Neuronal stem cell (in vitro differentiated cells): ENCODE data around the gene MUC6.

Experiments used
- DNase-seq: peaks from one replicate; pipeline ENCODE4 v3.0.0-alpha.2; 2013; ENCODE audit warnings: low spot score
- H2AFZ ChIP-seq: one replicate; pipeline ENCODE4 v1.6.1; 2013; ENCODE audit warnings: mild to moderate bottlenecking, low read length, inconsistent platforms
- H2AK5ac ChIP-seq: 2 replicates; pipeline ENCODE4 v1.6.1; 2013; ENCODE audit warnings: low read depth, mild to moderate bottlenecking, inconsistent platforms, low read length, moderate library complexity, mixed read lengths
- H2BK120ac ChIP-seq: 2 replicates; pipeline ENCODE4 v1.6.1; 2013; ENCODE audit warnings: low read depth, mild to moderate bottlenecking, inconsistent platforms, low read length, moderate library complexity, mixed read lengths
- H2BK12ac ChIP-seq: one replicate; pipeline ENCODE4 v1.6.1; 2013; ENCODE audit warnings: low read length, inconsistent platforms
- H2BK15ac ChIP-seq: 2 replicates; pipeline ENCODE4 v1.6.1; 2013; ENCODE audit warnings: mild to moderate bottlenecking, low read length, inconsistent platforms, mixed read lengths
- H2BK5ac ChIP-seq: one replicate; pipeline ENCODE4 v1.6.1; 2013; ENCODE audit warnings: inconsistent platforms, mild to moderate bottlenecking, low read length, moderate library complexity
- H3K14ac ChIP-seq: one replicate; pipeline ENCODE4 v1.6.1; 2013; ENCODE audit warnings: low read length, inconsistent platforms
- H3K18ac ChIP-seq: 2 replicates; pipeline ENCODE4 v1.6.1; 2013; ENCODE audit warnings: low read length, inconsistent platforms
- H3K23ac ChIP-seq: 2 replicates; pipeline ENCODE4 v1.6.1; 2013; ENCODE audit warnings: low read depth, mild to moderate bottlenecking, mixed read lengths, low read length, inconsistent platforms; ENCODE audit not compliant: poor library complexity
- H3K27ac ChIP-seq: replicated peaks from 3 replicates; pipeline ENCODE4 v1.5.1; 2013; ENCODE audit warnings: low read length, inconsistent platforms
- H3K27me3 ChIP-seq, 3 experiments: 2 replicates each; pipeline ENCODE4 v1.6.1; 2013; ENCODE audit warnings: low read length in 3 of 3, mild to moderate bottlenecking in 2 of 3, inconsistent platforms in 1 of 3, low read depth in 1 of 3, mixed read lengths in 1 of 3, moderate library complexity in 1 of 3; ENCODE audit not compliant: control insufficient read depth in 3 of 3, insufficient read depth in 3 of 3
- H3K36me3 ChIP-seq, 2 donors: replicated peaks in 1 of 2; 2 replicates each; pipeline ENCODE4 v1.6.1; 2013; ENCODE audit warnings: low read length in 2 of 2; ENCODE audit not compliant: control insufficient read depth in 2 of 2, insufficient read depth in 2 of 2
- H3K4ac ChIP-seq: 2 replicates; pipeline ENCODE4 v1.6.1; 2013; ENCODE audit warnings: inconsistent platforms, mild to moderate bottlenecking, low read length, moderate library complexity
- H3K4me1 ChIP-seq, 2 donors: 1 replicate in 1 of 2; 2 replicates in 1 of 2; pipeline ENCODE4 v1.6.1; 2013; ENCODE audit warnings: low read length in 2 of 2, low read depth in 1 of 2; ENCODE audit not compliant: control insufficient read depth in 2 of 2, insufficient read depth in 1 of 2
- H3K4me2 ChIP-seq: one replicate; pipeline ENCODE4 v1.6.1; 2013; ENCODE audit warnings: mild to moderate bottlenecking, low read length, inconsistent platforms; ENCODE audit not compliant: insufficient read depth, poor library complexity, severe bottlenecking
- H3K4me3 ChIP-seq, 2 donors: 2 replicates each; pipeline ENCODE4 v1.5.1; 2013; ENCODE audit warnings: low read length in 2 of 2, mild to moderate bottlenecking in 2 of 2, inconsistent platforms in 1 of 2, moderate library complexity in 1 of 2
- H3K79me1 ChIP-seq: one replicate; pipeline ENCODE4 v1.6.1; 2013; ENCODE audit warnings: low read depth, mild to moderate bottlenecking, inconsistent platforms, low read length, moderate library complexity
- H3K9ac ChIP-seq: one replicate; pipeline ENCODE4 v1.6.1; 2013; ENCODE audit warnings: mild to moderate bottlenecking, low read depth, low read length, inconsistent platforms; ENCODE audit not compliant: poor library complexity
- H3K9me3 ChIP-seq, 2 donors: replicated peaks in 1 of 2; 2 replicates each; pipeline versions ENCODE3 to v1.6.1; 2013; ENCODE audit warnings: low read length in 2 of 2, mild to moderate bottlenecking in 2 of 2, inconsistent platforms in 1 of 2, low read depth in 1 of 2, mixed read lengths in 1 of 2, moderate library complexity in 1 of 2; ENCODE audit not compliant: control insufficient read depth in 2 of 2, insufficient read depth in 1 of 2
- H4K8ac ChIP-seq: one replicate; pipeline ENCODE4 v1.6.1; 2013; ENCODE audit warnings: low read depth, mild to moderate bottlenecking, inconsistent platforms, low read length, moderate library complexity
- H4K91ac ChIP-seq: one replicate; pipeline ENCODE4 v1.6.1; 2013; ENCODE audit warnings: low read length, low read depth, mild to moderate bottlenecking, inconsistent platforms; ENCODE audit not compliant: poor library complexity
- WGBS, 2 donors: extraction: QIAGEN DNeasy Blood & Tissue Kit; methylation state at CpG; one replicate each; pipeline ENCODE4 v1.1.7; 2013; ENCODE audit warnings: missing lambda C conversion rate in 2 of 2, mixed read lengths in 1 of 2; ENCODE audit not compliant: insufficient read length in 2 of 2, insufficient replicate concordance in 1 of 2; ENCODE audit errors: extremely low coverage in 2 of 2; 5-methylcytosine and 5-hydroxymethylcytosine counted together

The MUC6 gene

GRCh38 chr11:1083621-1084551 lies 47.4 kb upstream of the MUC6 start:
- Histone ChIP-seq H3K23ac (peak overlapping the region; percentile 97), H3K4me2 (no peak overlapping the region), H3K4me1 (no peaks in the 10 kb centered on the region), H2AK5ac (peak overlapping the region; percentile 88), H4K91ac (no peak overlapping the region), H3K9ac (no peak overlapping the region), H2BK15ac (peak overlapping the region; percentile 58), H3K36me3 (no peaks in the 10 kb centered on the region), H2BK120ac (no peak overlapping the region), H3K4me3 (no peak overlapping the region), H3K27me3 (peaks cover 0 to 8% (median 0%) of the 10 kb centered on the region in 3 experiments), H3K9me3 (peaks cover 0 to 1% of the 10 kb centered on the region in 2 donors), H2BK5ac (peak overlapping the region; percentile 39), H2AFZ (no peak overlapping the region), H3K79me1 (peaks cover 3% of the 10 kb centered on the region), H3K27ac (no peak overlapping the region), H2BK12ac (peak overlapping the region; percentile 22), H3K4ac (no peak overlapping the region), H3K14ac (peak overlapping the region; percentile 100), H4K8ac (no peak overlapping the region), H3K18ac (peak overlapping the region; percentile 94)
- no CpG with 5 or more reads among the region's 34 CpGs for WGBS, 2 donors
- no peak for DNase-seq

- peaks cover 0 to 1% of the 10 kb centered on the region in 2 donors for H3K9me3 ChIP-seq
- H2BK12ac ChIP-seq: no peak overlapping the region
- no peak overlapping the region for H3K4me3 ChIP-seq
- H4K8ac ChIP-seq: no peak overlapping the region
- peak overlapping the region; percentile 57 for H3K18ac ChIP-seq
- DNase-seq: no peak
- no peak overlapping the region for H2BK120ac ChIP-seq
- H3K4me2 ChIP-seq: no peak overlapping the region
- no peak overlapping the region for H3K9ac ChIP-seq
- H3K14ac ChIP-seq: no peak overlapping the region
- no peak overlapping the region for H3K4ac ChIP-seq
- peak overlapping the region; percentile 75 for H2AK5ac ChIP-seq
- H3K27ac ChIP-seq: no peak overlapping the region
- peaks cover 3% of the 10 kb centered on the region for H3K79me1 ChIP-seq
- no peaks in the 10 kb centered on the region for H3K36me3 ChIP-seq
- no peak overlapping the region for H4K91ac ChIP-seq
- no peaks in the 10 kb centered on the region for H3K4me1 ChIP-seq
- no peak overlapping the region for H2BK5ac ChIP-seq
- H2AFZ ChIP-seq: no peak overlapping the region
- WGBS, 2 donors: no CpG with 5 or more reads among the region's 33 CpGs
- peak overlapping the region; percentile 49 for H2BK15ac ChIP-seq
- H3K27me3 ChIP-seq: peaks cover 0 to 8% (median 0%) of the 10 kb centered on the region in 3 experiments
- peak overlapping the region; percentile 73 for H3K23ac ChIP-seq
These were observed 46.5 kb upstream of the MUC6 start for GRCh38 chr11:1082728-1083620.

- Histone ChIP-seq H2AFZ (no peak overlapping the region), H3K14ac (peak overlapping the region; percentile 56), H3K4ac (no peak overlapping the region), H3K4me2 (no peak overlapping the region), H2BK15ac (peak overlapping the region; percentile 81), H2AK5ac (peak overlapping the region; percentile 84), H3K27me3 (peaks cover 0 to 8% (median 0%) of the 10 kb centered on the region in 3 experiments), H3K79me1 (peaks cover 3% of the 10 kb centered on the region), H3K4me3 (no peak overlapping the region), H4K91ac (no peak overlapping the region), H3K9ac (no peak overlapping the region), H3K36me3 (no peaks in the 10 kb centered on the region), H3K4me1 (no peaks in the 10 kb centered on the region), H2BK120ac (no peak overlapping the region), H3K27ac (no peak overlapping the region), H4K8ac (no peak overlapping the region), H2BK12ac (peak overlapping the region; percentile 41), H2BK5ac (no peak overlapping the region), H3K18ac (peak overlapping the region; percentile 17), H3K9me3 (no peaks in the 10 kb centered on the region), H3K23ac (no peak overlapping the region)
- no CpG with 5 or more reads among the region's 14 CpGs for WGBS, 2 donors
- no peak for DNase-seq
These were observed 45.8 kb upstream of the MUC6 start for GRCh38 chr11:1082346-1082727.
